Ramos (cell line): ENCODE data around the gene KLRD1.
"Not testable (repeated sequence)": the region's sequence is repeated elsewhere in the genome, so short reads cannot be mapped to it uniquely, and the experiment has no call there.

Source experiments
- in situ Hi-C: fragments of 300-500 bp; cut with MboI; formaldehyde crosslinking; loops from one replicate; pipeline ENCODE4 v1.14.3; 2022; ENCODE audit warnings: low sequenced_read_pairs; ENCODE audit not compliant: unreplicated experiment

The KLRD1 gene, protein sequence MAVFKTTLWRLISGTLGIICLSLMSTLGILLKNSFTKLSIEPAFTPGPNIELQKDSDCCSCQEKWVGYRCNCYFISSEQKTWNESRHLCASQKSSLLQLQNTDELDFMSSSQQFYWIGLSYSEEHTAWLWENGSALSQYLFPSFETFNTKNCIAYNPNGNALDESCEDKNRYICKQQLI

GRCh38 chr12:10307630-10308029, at the start of gene KLRD1:
TSS of gene KLRD1 (plus strand) at chr12:10307870. CDS start at chr12:10308078, 208 bp downstream.
- in situ Hi-C loops: no loop called here

DNA sequence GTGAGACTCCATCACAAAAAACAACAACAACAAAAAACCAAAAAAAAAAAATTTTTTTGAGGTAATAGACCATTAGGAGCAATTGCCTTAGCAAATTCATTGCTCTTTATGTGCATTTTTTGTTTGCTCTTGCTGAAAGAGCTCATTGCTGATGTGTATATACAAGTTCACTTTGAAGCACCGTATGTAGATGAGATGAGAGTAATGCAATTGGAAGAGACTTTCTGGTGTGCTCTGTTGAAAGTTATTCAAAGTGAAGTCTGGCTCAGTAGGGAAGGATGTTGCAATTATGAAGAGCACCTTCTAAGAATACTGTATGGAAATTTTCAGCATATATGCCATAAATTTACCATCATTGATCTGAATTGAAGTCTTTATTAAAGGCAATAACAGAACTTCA, 46.7 kb upstream of the KLRD1 start:
- in situ Hi-C loops: no loop called here

DNA sequence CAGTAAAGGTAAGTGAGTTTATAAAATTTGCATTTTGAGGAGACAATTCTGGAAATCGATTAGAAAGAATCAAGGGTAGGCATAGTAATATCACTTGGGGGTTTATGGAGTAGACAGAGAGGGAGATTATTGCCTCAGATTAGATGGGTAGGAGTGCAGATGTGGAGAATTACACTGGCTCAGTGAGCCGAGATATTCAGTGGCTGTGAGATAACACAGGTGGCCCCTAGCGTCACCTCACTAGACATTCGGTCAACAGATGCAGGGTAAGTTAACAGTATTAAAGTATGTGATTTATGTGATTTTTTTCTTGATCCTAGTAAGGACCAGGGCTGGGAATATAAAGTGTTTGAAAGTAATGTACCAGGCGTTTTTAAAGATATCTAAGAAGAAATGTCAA, 39.6 kb upstream of the KLRD1 start:
- in situ Hi-C loops: no loop called here

DNA sequence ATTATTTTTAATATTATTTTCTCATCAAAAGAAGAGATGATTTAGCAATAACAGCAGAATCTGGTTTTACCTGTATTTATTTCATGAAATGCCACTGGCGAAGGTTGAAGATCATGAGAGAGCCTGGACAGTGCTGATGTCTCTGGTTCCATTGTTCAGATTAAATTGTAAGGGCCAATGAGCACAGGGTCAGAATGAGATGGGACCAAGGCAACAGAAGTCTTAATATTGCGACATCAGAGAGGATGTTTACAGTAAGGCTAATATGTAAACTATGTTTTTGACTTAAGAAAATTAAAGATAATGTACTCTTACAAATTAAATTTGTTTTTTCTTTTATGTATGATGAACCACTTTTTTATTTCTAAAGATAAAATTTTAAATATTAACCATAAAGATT, 35.2 kb upstream of the KLRD1 start:
- in situ Hi-C loops: no loop called here

- in situ Hi-C loops: no loop called here
These were observed 30.9 kb upstream of the KLRD1 start for GRCh38 chr12:10276774-10277173.

DNA sequence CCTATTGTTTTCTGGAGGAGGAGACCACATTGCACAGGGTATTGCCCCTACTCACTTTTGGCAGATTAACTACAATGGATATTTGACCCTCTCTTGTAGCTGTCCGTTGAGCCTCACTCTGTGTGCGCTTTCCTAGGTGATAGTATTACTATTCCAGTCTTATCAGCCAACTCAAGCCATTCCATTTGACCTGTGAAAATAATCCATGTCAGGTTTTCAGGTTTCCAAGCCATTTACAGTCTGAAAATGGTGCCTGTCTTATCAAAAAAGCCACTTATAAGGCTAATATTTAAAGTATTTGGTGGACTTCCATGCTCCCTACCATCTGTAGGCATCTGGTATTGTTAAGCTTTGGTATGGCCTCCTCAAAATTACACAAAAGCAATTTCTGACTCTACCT, 29.6 kb upstream of the KLRD1 start:
- in situ Hi-C loops: no loop called here

- in situ Hi-C loops: no loop called here
These were observed 27.7 kb upstream of the KLRD1 start for GRCh38 chr12:10279937-10280336.

DNA sequence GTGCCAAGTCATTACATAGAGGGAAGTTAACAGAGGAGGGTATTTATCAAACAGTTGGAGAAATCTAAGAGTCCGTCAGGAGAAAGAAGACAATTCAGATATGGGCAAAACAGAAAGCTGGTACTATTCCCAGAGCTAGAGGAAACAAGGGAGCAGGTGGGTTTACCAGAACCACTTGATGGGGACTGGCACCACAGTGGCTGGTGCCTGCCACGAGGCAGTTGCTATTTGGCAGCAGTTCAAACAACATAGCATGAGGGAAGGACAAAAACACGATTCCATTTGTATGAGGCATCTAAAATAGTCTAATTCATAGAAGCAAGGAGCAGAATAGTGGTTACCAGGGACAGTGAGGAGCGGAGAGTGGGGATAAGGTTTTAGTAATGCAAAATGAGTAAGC, 24.6 kb upstream of the KLRD1 start:
- in situ Hi-C loops: no loop called here

- in situ Hi-C loops: no loop called here
These were observed 21.8 kb upstream of the KLRD1 start for GRCh38 chr12:10285919-10286318.

GRCh38 chr12:10289005-10289754, 18.5 kb upstream of the KLRD1 start:
- in situ Hi-C loops: no loop called here

DNA sequence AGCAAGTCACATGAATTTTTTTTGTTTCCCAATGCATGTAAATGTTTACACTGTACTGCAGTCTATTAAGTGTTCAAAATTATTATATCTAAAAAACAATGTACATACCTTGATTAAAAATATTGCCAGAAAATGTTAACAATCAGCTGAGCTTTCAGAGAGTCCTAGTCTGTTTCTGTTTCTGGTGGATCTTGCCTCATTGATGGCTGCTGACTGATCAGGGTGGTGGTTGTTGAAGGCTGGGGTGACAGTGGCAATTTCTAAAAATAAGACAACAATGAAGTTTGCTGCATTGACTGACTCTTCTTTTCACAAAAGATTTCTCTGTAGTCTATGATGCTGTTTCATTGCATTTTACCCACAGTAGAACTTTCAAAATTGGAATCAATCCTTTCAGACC, 16.6 kb upstream of the KLRD1 start:
- in situ Hi-C loops: no loop called here

- in situ Hi-C loops: no loop called here
These were observed 14.5 kb upstream of the KLRD1 start for GRCh38 chr12:10293151-10293550.

- in situ Hi-C loops: no loop called here
These were observed 14.0 kb upstream of the KLRD1 start for GRCh38 chr12:10293570-10294227.

DNA sequence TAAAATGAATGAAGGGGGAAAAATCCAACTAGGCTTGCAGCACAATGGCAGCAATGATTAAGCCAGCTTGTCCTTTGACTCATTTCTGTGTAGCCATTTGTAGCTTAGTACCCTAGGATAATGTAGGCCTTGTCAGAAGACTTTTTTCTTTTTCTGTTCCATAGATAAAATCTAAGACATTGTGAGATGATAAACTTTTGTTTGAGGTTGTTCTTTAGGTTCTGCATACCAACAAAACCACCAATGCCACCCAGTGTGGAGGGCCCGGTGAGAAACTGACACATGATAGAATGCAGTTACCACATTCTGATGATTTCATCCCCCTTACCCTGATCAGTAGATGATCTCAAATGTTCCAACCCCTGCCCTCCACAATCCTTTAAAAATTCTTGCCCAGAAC, 6.6 kb upstream of the KLRD1 start:
- in situ Hi-C loops: no loop called here

GRCh38 chr12:10304161-10304574, 3.5 kb upstream of the KLRD1 start:
- in situ Hi-C loops: no loop called here

GRCh38 chr12:10305411-10305810, 2.3 kb upstream of the KLRD1 start:
- in situ Hi-C loops: no loop called here

DNA sequence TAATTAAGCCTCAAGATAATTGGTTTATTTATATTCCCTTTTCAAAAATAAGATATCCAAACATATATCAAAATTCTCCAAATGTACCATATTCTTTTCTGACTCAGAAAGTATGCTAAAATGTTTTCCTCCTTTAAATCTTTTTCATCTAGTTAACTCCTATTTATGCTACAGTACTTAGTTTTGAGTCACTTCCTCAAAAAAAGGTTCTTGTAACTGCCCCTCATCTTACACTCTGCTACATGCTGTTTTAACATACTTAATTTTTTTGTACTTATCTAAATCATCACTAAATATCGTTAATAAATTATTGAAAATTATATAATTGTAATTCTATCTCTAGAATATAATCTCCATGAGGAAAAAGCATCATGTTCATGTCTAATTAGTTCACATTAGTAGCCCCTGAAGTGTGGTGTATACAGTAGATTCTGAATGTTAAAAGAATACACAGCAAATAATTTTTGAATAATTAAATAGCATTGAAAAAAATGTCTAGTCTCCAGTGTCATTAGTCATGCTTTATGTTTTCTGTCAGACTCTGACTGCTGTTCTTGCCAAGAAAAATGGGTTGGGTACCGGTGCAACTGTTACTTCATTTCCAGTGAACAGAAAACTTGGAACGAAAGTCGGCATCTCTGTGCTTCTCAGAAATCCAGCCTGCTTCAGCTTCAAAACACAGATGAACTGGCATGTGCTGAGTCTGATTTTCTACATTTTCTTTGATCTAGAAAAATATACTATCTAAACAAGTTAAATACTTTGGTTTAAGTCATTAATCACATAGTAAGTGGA, 3.5 kb downstream of the KLRD1 start:
- in situ Hi-C loops: no loop called here

DNA sequence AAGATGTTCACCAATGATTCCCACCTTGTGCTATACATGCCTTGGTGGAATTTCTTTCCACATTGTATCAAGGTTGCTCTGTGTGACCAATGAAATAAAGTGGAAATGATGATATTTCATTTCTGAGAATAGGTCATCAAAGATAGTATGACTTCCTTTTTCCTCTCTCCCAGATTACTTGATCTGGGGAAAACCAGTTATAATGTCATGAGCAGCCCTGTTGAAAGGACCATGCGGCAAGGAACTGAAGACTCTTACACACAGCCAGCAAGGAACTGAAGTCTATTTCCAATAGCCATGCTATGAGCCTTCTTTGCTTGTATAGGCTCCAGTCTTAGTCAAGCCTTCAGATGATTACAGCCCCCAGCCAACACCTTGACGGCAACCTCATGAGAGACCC, 11.7 kb downstream of the KLRD1 start:
- in situ Hi-C loops: no loop called here

GRCh38 chr12:10320643-10321042, 13.0 kb downstream of the KLRD1 start:
- in situ Hi-C loops: no loop called here

GRCh38 chr12:10328691-10329090, 21.0 kb downstream of the KLRD1 start:
- in situ Hi-C loops: not testable (repeated sequence)
